ENCODE data around the gene NUDT4.

GRCh38 chr12:93376436-93377251 lies 1.1 kb upstream of the NUDT4 start:
- TF ChIP-seq CTCF (IDR thresholded peaks at IDR 0.05) (no peak), POLR2AphosphoS5 (IDR thresholded peaks at IDR 0.05) (no peak), POLR2A (IDR thresholded peaks at IDR 0.05) (no peak)

Measured in breast epithelium (tissue), 3 donors.